Body of pancreas (tissue), 4 donors: ENCODE data around the gene TET3. TPM values are rescaled to one million over a fixed set of nuclear protein-coding genes. Genes with fewer than 3 reads are reported as not detected.

Experiments used
- ATAC-seq: fragments of 150-250 bp; one replicate; pipeline ENCODE4 v1.9.1; 2016
- DNase-seq, 4 donors: peaks; one replicate each; pipeline ENCODE4 v3.0.0-alpha.2; 2019
- H3K27ac ChIP-seq, 4 donors: fragments of 200-600 bp; sonication (generic); 1 replicate in 3 of 4; 2 replicates in 1 of 4; pipeline versions ENCODE4 v1.5.1 to v1.6.1; 2016 to 2019; ENCODE audit warnings: mild to moderate bottlenecking in 1 of 4, mixed read lengths in 1 of 4, moderate library complexity in 1 of 4
- H3K27me3 ChIP-seq, 2 donors: fragments of 200-600 bp; sonication (generic); one replicate each; pipeline ENCODE4 v1.6.0; 2016; ENCODE audit warnings: mild to moderate bottlenecking in 1 of 2
- H3K36me3 ChIP-seq, 2 donors: fragments of 200-600 bp; sonication (generic); replicated peaks in 1 of 2; 2 replicates each; pipeline ENCODE4 v1.5.1; 2016; ENCODE audit warnings: low read depth in 2 of 2; ENCODE audit not compliant: insufficient read depth in 1 of 2
- H3K4me1 ChIP-seq: fragments of 200-600 bp; sonication (generic); one replicate; pipeline ENCODE4 v1.6.0; 2016
- H3K4me3 ChIP-seq, 2 donors: fragments of 200-600 bp; sonication (generic); 1 replicate in 1 of 2; 2 replicates in 1 of 2; pipeline ENCODE4 v1.5.1; 2016 to 2019
- H3K9me3 ChIP-seq, 3 donors: fragments of 200-600 bp; sonication (generic); 1 replicate in 2 of 3; 2 replicates in 1 of 3; pipeline ENCODE4 v1.5.1; 2016
- POLR2A ChIP-seq, 3 donors: fragments of 450-650 bp; IDR thresholded peaks; one replicate each; pipeline ENCODE4 v1.6.1; 2016; ENCODE audit warnings: antibody characterized with exemption in 3 of 3, mild to moderate bottlenecking in 2 of 3
- WGBS, 2 donors: methylation state at CpG; one replicate each; pipeline ENCODE4 v1.1.5; 2017; 5-methylcytosine and 5-hydroxymethylcytosine counted together
- intact Hi-C: fragments of 100-400 bp; cut with DNase I; formaldehyde crosslinking; loops from one replicate; pipeline ENCODE4 v1.15.1; 2023
- total RNA-seq, 2 donors: library from RNA; depleted of rRNA; stranded (reverse); fragments of >200 nt; gene quantifications; one replicate each; pipeline ENCODE4 v1.1.0, GENCODE V29; 2016
- TF ChIP-seq, protein P1 (sequence below), 7 experiments: fragments of 450-650 bp in 4 of 7; fragments of 200-600 bp in 3 of 7; sonication (generic) in 3 of 7; IDR thresholded peaks; one replicate each; pipeline ENCODE4 v1.5.1; 2016 to 2019; ENCODE audit warnings: antibody characterized with exemption in 7 of 7

Gene TET3
- total RNA-seq, 2 donors from 2014 or later = 6.7 to 7.3 TPM

DNA sequence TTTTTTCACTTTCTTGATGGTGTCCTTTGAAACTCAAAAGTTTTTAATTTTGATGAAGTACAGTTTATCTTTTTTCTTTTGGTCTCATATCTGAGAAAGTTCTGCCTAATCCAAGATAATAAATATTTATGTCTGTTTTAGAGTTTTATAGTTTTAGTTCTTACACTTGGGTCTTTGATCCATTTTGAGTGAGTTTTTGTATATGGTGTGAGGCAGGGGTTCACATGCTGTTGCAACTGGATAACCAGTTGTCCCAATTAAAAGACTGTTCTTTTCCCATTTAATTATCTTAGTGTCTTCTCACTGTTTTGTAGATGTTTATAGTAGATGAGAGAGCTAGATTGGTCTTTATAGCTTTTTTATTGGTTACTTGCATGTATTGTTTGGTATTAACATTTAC lies 43.6 kb downstream of the TET3 start:
- no peak overlapping the region for H3K4me3 ChIP-seq
- no peaks in the 10 kb centered on the region for H3K4me1 ChIP-seq
- ATAC-seq (no peak), DNase-seq (no peak)
- no peaks in the 10 kb centered on the region for H3K36me3 ChIP-seq
- no peaks in the 10 kb centered on the region for H3K27me3 ChIP-seq
- intact Hi-C loops = no loop called here
- H3K27ac ChIP-seq = no peak overlapping the region
- TF ChIP-seq, protein P1, sequence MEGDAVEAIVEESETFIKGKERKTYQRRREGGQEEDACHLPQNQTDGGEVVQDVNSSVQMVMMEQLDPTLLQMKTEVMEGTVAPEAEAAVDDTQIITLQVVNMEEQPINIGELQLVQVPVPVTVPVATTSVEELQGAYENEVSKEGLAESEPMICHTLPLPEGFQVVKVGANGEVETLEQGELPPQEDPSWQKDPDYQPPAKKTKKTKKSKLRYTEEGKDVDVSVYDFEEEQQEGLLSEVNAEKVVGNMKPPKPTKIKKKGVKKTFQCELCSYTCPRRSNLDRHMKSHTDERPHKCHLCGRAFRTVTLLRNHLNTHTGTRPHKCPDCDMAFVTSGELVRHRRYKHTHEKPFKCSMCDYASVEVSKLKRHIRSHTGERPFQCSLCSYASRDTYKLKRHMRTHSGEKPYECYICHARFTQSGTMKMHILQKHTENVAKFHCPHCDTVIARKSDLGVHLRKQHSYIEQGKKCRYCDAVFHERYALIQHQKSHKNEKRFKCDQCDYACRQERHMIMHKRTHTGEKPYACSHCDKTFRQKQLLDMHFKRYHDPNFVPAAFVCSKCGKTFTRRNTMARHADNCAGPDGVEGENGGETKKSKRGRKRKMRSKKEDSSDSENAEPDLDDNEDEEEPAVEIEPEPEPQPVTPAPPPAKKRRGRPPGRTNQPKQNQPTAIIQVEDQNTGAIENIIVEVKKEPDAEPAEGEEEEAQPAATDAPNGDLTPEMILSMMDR (IDR thresholded peaks at IDR 0.05) = no peak
- no peak for TF ChIP-seq POLR2A (IDR thresholded peaks at IDR 0.05)
- H3K9me3 ChIP-seq = no peaks in the 10 kb centered on the region

DNA sequence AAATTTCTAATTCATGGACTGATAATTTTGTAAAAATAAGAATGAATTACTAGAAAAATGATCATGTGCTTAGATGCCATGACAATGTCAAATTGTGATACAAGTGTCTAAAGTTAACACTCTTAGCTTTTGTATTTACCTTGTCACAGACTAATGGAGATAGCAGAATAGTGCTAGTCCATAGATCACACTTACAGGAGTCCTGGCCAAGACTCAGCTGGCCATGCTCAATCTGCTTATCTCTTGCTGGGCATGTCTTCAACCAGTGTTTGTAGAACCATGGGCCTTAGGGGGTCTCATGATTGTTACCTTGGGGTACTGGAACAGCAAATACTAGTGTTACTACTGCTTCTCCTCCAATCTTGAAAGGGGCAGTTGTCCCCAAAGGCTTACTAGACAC lies 44.0 kb downstream of the TET3 start:
- Histone ChIP-seq H3K27ac (no peak overlapping the region), H3K4me1 (no peaks in the 10 kb centered on the region), H3K4me3 (no peak overlapping the region), H3K27me3 (no peaks in the 10 kb centered on the region), H3K36me3 (no peaks in the 10 kb centered on the region), H3K9me3 (no peaks in the 10 kb centered on the region)
- TF ChIP-seq, protein P1 (IDR thresholded peaks at IDR 0.05) = no peak
- DNase-seq = no peak
- no peak for ATAC-seq
- intact Hi-C loops = no loop called here

GRCh38 chr2:74029714-74030397 lies 45.1 kb downstream of the TET3 start:
- intact Hi-C loops = no loop called here
- no peaks in the 10 kb centered on the region for H3K4me1 ChIP-seq
- no peak for DNase-seq
- WGBS, 2 donors = 60 to 61% methylated on average over 2 of the region's 2 CpGs
- no peak overlapping the region for H3K4me3 ChIP-seq
- no peaks in the 10 kb centered on the region for H3K36me3 ChIP-seq
- TF ChIP-seq, protein P1 (IDR thresholded peaks at IDR 0.05) = no peak
- no peak for TF ChIP-seq POLR2A (IDR thresholded peaks at IDR 0.05)
- H3K27me3 ChIP-seq = no peaks in the 10 kb centered on the region
- H3K9me3 ChIP-seq = no peaks in the 10 kb centered on the region
- no peak overlapping the region for H3K27ac ChIP-seq
- ATAC-seq = no peak

- TF ChIP-seq, protein P1 (IDR thresholded peaks at IDR 0.05) = no peak
- TF ChIP-seq POLR2A (IDR thresholded peaks at IDR 0.05) = no peak
- no peaks in the 10 kb centered on the region for H3K27me3 ChIP-seq
- no peak overlapping the region for H3K4me3 ChIP-seq
- intact Hi-C loops = no loop called here
- no peaks in the 10 kb centered on the region for H3K4me1 ChIP-seq
- no peaks in the 10 kb centered on the region for H3K9me3 ChIP-seq
- DNase-seq (no peak), ATAC-seq (no peak)
- H3K36me3 ChIP-seq = no peaks in the 10 kb centered on the region
- no peak overlapping the region for H3K27ac ChIP-seq
- WGBS, 2 donors = 72 to 77% methylated on average over 7 to 8 of the region's 8 CpGs
These were observed 46.5 kb downstream of the TET3 start for GRCh38 chr2:74031221-74031620.

DNA sequence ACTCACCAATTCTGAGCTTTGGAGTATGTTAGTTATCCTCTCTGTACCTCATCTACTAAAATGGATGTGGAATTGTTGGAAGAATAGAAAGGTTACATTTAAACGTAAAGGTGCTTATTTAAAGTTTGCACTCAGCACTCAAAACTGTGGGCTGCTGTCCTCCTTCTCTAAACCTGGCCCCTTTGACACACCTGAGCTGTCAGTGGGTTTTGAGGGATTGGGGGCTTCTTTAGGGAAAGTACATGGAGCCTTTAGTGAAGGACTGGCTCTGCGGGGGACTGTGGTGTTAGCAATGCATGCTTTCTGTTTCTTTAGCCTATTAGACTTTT lies 47.2 kb downstream of the TET3 start:
- intact Hi-C loops = no loop called here

More for the DNA sequence above, 47.2 kb downstream of the TET3 start:
- ATAC-seq (no peak), DNase-seq (no peak)
- Histone ChIP-seq H3K4me1 (no peaks in the 10 kb centered on the region), H3K27me3 (no peaks in the 10 kb centered on the region), H3K27ac (no peak overlapping the region), H3K9me3 (no peaks in the 10 kb centered on the region), H3K4me3 (no peak overlapping the region), H3K36me3 (no peaks in the 10 kb centered on the region)
- TF ChIP-seq, protein P1 (IDR thresholded peaks at IDR 0.05) = no peak
- TF ChIP-seq POLR2A (IDR thresholded peaks at IDR 0.05) = no peak
- WGBS, 2 donors = 72 to 75% methylated on average over 2 of the region's 2 CpGs
